Effector memory CD8-positive, alpha-beta T cell (primary cell): ENCODE results near the gene CDC42BPB.
"Not testable (repeated sequence)": the region's sequence is repeated elsewhere in the genome, so short reads cannot be mapped to it uniquely, and the experiment has no call there.

Source experiments
- ATAC-seq: fragments of 150-1000 bp; cut with Tn5 transposase; replicated peaks from 2 replicates; pipeline ENCODE4 v1.10.0; 2021; ENCODE audit warnings: mild to moderate bottlenecking, moderate library complexity
- DNase-seq, 3 experiments: peaks; one replicate each; pipeline ENCODE4 v3.0.0; 2021
- H3K27ac Mint-ChIP-seq, 2 donors: one replicate each; pipeline ENCODE4 v1.8.0; 2022; ENCODE audit warnings: mild to moderate bottlenecking in 2 of 2, mixed read lengths in 2 of 2, moderate library complexity in 2 of 2
- H3K27me3 Mint-ChIP-seq, 2 donors: one replicate each; pipeline ENCODE4 v1.8.0; 2022; ENCODE audit warnings: mixed read lengths in 2 of 2
- H3K36me3 Mint-ChIP-seq: one replicate; pipeline ENCODE4 v1.8.0; 2022; ENCODE audit warnings: mild to moderate bottlenecking, moderate library complexity, mixed read lengths; ENCODE audit not compliant: insufficient read depth
- H3K4me1 Mint-ChIP-seq, 2 donors: one replicate each; pipeline ENCODE4 v1.8.0; 2022; ENCODE audit warnings: low read depth in 2 of 2, mixed read lengths in 2 of 2
- H3K4me3 Mint-ChIP-seq, 2 donors: one replicate each; pipeline ENCODE4 v1.8.0; 2022; ENCODE audit warnings: mild to moderate bottlenecking in 2 of 2, mixed read lengths in 2 of 2, moderate library complexity in 2 of 2
- H3K9me3 Mint-ChIP-seq, 2 donors: one replicate each; pipeline ENCODE4 v1.8.0; 2022; ENCODE audit warnings: mixed read lengths in 2 of 2

The CDC42BPB gene

DNA sequence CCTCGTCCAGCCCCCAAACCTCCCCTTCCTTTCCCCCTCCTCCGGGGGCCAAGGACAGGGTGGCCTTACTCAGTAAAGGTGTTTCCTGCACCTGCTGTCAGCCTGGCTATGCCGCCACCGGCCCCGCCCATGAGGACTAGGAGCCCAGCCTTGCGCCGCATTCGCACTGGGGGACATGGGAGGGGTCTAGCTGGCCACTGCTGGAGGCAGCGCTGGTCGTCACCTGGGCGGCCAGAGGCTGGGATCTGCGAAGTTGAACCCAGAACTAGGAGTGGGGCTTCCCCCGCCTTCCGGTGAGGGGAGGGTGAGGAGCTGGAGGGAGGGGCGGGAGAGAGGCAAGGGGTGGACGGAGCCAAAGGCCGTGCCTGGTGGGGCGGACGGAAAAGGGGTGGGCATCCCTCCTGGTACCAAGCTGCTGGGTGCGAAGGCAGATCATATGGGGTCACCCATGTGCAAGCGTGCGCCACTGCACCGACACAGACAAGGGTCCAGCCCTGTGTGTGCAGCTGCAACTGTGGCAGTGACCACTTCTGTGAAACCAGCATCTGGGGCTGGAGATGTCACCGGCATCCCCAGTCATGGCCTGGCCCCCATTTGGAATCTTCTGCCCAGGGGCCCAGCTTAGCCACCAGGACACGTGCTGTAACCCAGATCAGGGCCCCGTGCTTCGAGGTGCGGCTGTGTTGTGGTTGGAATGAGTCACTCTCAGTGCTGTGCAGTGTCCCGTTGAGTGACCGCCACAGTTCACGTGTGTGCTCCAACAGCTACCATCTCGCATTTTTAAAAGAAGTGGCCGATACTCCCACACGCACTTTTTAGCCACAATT lies 126.4 kb downstream of the CDC42BPB start:
- Mint-ChIP-seq H3K27ac (no peak overlapping the region), H3K4me3 (no peak overlapping the region), H3K9me3 (no peaks in the 10 kb centered on the region), H3K4me1 (peaks cover 0 to under 1% of the 10 kb centered on the region in 2 donors), H3K27me3 (peaks cover 9 to 34% of the 10 kb centered on the region in 2 donors), H3K36me3 (peaks cover 3% of the 10 kb centered on the region)
- ATAC-seq (no peak), DNase-seq (no peak)

DNA sequence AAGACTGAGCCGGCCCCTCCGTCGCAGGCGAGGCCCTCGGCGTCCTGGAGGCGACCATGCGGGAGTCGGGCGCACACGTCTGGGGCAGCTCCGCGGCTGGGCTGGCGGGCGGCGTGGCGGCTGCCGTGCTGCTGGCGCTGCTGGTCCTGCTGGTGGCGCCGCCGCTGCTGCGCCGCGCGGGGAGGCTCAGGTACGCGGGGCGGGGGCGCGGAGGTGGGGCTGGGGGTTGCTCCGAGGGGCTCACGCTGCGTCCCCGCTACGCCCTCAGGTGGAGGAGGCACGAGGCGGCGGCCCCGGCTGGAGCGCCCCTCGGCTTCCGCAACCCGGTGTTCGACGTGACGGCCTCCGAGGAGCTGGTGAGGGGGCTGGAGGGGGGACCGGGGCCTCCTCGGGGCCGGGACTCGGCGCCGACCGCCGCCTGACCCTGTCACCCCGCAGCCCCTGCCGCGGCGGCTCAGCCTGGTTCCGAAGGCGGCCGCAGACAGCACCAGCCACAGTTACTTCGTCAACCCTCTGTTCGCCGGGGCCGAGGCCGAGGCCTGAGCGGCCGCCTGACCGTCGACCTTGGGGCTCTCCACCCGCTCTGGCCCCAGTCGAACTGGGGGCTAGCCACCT lies 127.1 kb downstream of the CDC42BPB start:
- DNase-seq = no peak
- Mint-ChIP-seq H3K4me3 (no peak overlapping the region), H3K9me3 (no peaks in the 10 kb centered on the region), H3K36me3 (peaks cover 3% of the 10 kb centered on the region), H3K27ac (no peak overlapping the region), H3K27me3 (peaks cover 14 to 39% of the 10 kb centered on the region in 2 donors), H3K4me1 (peaks cover 0 to 3% of the 10 kb centered on the region in 2 donors)
- ATAC-seq = no peak

DNA sequence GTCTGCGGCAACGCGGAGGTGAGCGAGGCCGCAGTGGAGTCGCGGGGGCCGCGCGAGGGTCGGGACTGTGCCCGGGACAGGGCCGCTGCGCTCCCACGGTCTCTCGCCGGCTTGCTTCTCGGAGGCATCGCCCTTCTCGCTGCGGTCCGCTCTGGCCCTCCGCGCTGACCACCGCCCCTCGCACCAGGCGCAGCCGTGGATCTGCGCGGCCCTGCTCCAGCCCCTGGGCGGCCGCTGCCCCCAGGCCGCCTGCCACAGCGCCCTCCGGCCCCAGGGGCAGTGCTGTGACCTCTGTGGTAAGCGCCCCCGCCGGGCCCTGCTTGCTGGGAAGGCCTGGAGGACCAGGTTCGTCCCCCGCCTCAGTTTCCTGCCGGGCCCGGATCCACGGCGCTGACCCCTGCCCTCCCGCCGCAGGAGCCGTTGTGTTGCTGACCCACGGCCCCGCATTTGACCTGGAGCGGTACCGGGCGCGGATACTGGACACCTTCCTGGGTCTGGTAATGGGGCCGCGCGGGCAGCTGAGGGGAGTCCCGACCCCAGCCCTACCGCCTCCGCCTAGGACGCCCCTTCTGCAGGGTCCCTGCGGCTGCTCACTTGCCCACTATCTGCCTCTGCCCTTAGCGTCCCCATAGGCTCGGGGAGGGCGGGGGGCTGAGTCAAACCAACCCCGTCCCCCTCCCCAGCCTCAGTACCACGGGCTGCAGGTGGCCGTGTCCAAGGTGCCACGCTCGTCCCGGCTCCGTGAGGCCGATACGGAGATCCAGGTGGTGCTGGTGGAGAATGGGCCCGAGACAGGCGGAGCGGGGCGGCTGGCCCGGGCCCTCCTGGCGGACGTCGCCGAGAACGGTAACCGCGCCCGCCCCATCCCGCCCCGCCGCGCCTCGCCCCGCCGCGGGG lies 127.9 kb downstream of the CDC42BPB start:
- no peak overlapping the region for H3K27ac Mint-ChIP-seq
- H3K27me3 Mint-ChIP-seq = peaks cover 15 to 39% of the 10 kb centered on the region in 2 donors
- H3K4me3 Mint-ChIP-seq = peak overlapping the region; percentile 70
- no peak for DNase-seq
- H3K4me1 Mint-ChIP-seq = peaks cover 0 to 3% of the 10 kb centered on the region in 2 donors
- peaks cover 3% of the 10 kb centered on the region for H3K36me3 Mint-ChIP-seq
- ATAC-seq = no peak
- H3K9me3 Mint-ChIP-seq = no peaks in the 10 kb centered on the region

DNA sequence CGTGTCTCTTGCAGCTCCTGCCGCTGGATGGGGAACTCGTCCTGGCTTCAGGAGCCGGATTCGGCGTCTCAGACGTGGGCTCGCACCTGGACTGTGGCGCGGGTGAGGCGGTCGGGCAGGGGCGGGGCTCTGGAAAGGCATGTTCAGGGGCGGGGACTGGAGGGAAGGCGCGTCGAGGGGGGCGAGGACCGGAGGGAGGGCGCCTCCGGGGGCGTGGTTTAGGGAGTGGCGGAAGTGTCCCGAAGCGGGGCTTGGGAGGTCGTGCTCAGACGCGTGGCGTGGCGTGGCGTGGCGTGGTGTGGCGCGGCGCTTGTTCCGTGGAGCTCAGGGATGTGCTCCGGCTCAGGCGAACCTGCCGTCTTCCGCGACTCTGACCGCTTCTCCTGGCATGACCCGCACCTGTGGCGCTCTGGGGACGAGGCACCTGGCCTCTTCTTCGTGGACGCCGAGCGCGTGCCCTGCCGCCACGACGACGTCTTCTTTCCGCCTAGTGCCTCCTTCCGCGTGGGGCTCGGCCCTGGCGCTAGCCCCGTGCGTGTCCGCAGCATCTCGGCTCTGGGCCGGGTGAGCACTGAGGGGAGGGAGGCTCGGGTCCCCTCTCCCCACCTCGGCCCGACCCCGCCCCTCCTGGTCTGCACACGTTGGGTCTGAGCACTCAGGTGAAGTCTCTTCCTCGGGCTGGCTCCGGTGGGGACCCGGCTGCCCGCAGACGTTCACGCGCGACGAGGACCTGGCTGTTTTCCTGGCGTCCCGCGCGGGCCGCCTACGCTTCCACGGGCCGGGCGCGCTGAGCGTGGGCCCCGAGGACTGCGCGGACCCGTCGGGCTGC lies 128.7 kb downstream of the CDC42BPB start:
- DNase-seq = peak; percentile 65 to 72 (median 69)
- peak overlapping the region; percentile 70 for H3K4me3 Mint-ChIP-seq

DNA sequence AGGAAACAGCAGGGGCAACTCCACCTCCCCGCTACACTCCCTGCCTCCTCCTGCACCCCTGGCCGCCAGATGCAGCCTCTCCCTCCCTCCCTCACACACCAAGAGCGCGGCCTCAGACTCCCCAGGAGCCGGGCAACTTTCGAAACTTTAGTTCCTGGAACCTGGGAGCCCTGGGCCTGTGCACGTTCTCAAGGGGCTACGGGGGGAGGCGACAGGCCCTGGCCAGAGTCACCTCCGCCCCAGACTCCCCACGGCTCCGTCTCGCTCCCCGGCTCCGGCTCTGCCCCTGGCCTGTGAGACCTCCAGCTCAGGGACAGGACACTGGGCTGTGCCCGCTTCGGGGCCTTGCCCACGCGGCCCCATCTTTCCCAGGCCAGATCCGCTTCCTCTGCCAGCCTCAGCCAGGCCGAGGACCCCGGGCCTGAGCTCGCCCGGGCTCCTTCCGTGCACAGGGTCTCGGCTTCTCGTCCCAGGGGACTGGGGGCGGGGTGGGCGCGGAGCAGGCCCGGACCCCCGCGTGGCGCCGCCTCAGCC lies 129.4 kb downstream of the CDC42BPB start:
- Mint-ChIP-seq H3K4me3 (peak overlapping the region; percentile 70), H3K27ac (no peak overlapping the region), H3K4me1 (peaks cover 0 to 9% of the 10 kb centered on the region in 2 donors), H3K9me3 (no peaks in the 10 kb centered on the region), H3K27me3 (peaks cover 18 to 39% of the 10 kb centered on the region in 2 donors), H3K36me3 (peaks cover 3% of the 10 kb centered on the region)
- DNase-seq (peak in 1 of 3 experiments; percentile 13), ATAC-seq (peak; percentile 20)

More for the DNA sequence above, 128.7 kb downstream of the CDC42BPB start:
- Mint-ChIP-seq H3K9me3 (no peaks in the 10 kb centered on the region), H3K27me3 (peaks cover 18 to 39% of the 10 kb centered on the region in 2 donors), H3K36me3 (peaks cover 3% of the 10 kb centered on the region), H3K27ac (no peak overlapping the region), H3K4me1 (peaks cover 0 to 7% of the 10 kb centered on the region in 2 donors)
- peak; percentile 81 for ATAC-seq

DNA sequence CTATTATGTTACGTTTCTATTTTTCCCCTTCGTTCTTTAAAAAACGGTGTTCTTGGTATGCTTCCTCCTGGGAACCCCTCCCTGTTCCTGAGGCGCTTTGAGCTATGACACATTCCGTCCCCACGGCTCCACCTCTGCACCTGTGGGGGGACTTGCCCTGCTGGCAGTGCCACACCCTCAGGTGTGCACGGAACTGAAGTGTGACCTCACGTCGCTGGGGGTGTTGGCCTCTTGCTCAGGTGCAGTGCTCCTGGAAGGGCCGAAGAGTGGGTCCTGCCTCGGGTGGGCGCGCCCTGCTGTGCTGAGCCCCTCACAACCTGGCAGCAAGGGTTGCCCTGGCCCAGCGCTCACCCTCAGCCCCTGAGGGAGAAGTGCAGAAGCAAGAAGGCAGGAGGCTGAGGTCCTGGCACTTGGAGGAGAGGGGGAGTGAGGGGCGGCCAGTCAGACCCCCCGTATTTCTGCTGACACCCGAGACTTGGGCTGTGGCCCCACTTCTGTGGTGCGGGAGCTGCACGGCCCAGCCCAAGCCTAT lies 129.9 kb downstream of the CDC42BPB start:
- no peak for DNase-seq
- H3K27me3 Mint-ChIP-seq = peaks cover 18 to 39% of the 10 kb centered on the region in 2 donors
- H3K4me1 Mint-ChIP-seq = peaks cover 0 to 9% of the 10 kb centered on the region in 2 donors
- peaks cover 3% of the 10 kb centered on the region for H3K36me3 Mint-ChIP-seq
- no peaks in the 10 kb centered on the region for H3K9me3 Mint-ChIP-seq
- H3K27ac Mint-ChIP-seq = no peak overlapping the region
- H3K4me3 Mint-ChIP-seq = peak overlapping the region; percentile 70
- no peak for ATAC-seq

DNA sequence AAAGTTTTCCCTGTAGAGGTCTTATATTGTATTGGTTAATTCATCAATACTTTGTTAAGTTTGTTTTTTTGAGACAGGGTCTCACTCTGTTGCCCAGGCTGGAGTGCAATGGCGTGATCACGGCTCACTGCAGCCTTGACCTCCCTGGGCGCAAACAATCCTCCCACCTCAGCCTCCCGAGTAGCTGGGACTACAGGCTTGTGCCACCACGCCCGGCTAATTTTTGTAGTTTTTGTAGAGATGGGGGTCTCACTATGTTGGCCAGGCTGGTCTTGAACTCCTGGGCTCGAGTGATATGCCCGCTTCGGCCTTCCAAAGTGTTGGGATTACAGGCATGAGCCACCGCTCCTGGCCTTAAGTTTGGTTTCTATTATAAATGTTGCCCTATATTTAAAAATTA lies 130.5 kb downstream of the CDC42BPB start:
- H3K27me3 Mint-ChIP-seq = peaks cover 18 to 34% of the 10 kb centered on the region in 2 donors
- not testable (repeated sequence) for ATAC-seq, H3K36me3 Mint-ChIP-seq, DNase-seq, H3K4me3 Mint-ChIP-seq, H3K9me3 Mint-ChIP-seq, H3K4me1 Mint-ChIP-seq, H3K27ac Mint-ChIP-seq

DNA sequence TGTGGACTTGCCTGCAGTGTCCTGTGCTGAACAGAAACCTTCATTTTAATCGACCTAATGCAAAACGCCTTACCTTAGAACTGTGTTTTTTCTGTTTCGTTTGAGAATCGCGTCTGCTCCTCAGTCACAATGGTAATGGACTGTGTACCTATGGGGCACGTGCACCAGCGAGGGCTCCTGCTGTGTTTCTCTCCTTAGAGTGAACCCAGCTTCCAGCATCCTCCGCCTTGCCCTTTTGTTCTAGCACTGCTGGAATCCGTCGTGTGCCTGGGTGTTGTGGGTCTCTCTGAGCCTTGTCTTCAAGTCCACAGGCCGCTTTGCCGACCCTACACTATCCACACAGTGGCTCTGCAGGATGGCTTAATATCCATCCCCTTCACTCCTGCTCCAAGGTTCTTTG lies 131.2 kb downstream of the CDC42BPB start:
- no peak for ATAC-seq
- no peaks in the 10 kb centered on the region for H3K9me3 Mint-ChIP-seq
- H3K36me3 Mint-ChIP-seq = peaks cover 3% of the 10 kb centered on the region
- H3K4me1 Mint-ChIP-seq = peaks cover 0 to 9% of the 10 kb centered on the region in 2 donors
- peaks cover 18 to 28% of the 10 kb centered on the region in 2 donors for H3K27me3 Mint-ChIP-seq
- no peak overlapping the region for H3K27ac Mint-ChIP-seq
- no peak overlapping the region for H3K4me3 Mint-ChIP-seq
- no peak for DNase-seq

DNA sequence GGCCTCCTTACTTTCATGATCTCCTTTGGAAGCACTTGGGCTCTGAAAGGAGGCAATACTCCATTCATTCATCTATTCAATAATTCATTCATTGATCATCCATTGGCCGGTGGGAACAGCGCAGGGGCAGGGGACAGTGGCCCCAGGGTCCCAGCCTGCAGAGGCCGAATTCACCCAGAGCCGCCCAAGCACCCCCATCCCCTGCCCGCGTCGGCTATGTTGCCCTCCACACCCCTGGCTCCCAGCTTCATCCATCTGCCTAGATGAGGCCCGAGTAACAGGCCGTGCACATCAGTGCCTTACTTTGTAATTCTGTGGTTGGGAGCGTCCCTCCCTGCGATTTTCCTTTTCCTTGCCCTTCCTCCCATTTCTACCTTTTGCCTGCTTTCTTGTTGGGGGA lies 131.7 kb downstream of the CDC42BPB start:
- Mint-ChIP-seq H3K4me1 (peaks cover 0 to 9% of the 10 kb centered on the region in 2 donors), H3K9me3 (no peaks in the 10 kb centered on the region), H3K27me3 (peaks cover 18 to 24% of the 10 kb centered on the region in 2 donors), H3K27ac (no peak overlapping the region), H3K4me3 (no peak overlapping the region), H3K36me3 (peaks cover 3% of the 10 kb centered on the region)
- no peak for DNase-seq
- no peak for ATAC-seq

DNA sequence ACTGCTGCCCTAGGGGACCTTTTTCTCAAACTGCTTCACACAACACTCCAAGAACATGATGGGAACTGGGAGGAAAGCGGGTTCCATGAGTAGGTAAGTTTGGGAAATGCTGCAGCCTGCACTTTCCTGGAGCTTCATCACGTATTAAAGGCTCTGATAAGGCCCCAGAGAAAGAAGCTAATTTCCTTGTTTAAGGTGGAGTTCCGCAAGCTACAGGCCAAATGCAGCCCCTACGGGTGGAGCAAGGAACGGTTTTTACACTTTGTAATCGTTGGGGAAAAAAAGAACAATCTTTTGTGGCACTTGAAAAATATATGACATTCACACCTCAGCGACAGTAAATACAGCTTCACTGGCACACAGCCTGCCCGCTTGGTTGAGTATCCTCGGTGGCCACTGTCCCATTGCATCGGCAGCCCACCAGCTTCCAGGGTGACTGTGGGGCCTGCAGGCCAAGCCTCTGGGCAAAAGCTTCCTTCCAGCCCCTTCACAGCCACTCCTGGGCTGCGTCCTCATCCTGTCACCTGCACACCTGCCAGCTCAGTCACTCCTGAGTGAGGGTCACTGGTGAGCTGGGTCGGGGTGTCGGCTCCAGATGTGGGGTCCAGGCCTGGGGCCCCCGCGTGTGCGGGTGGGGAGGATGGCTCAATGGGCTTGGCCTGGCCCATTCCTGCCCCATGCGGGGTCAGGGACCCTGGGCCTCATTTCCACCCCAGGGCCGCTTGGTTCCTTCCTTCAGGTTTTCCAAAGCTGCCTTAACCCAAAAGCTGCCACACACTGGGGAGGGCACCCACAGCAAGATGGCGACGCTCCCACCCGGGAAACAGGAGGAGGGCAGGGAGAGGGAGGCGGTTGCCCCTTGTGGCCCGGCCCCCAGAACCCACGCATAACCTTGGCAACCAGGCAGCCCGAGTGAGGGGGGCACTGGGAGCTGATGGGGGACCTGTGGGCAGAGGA lies 132.4 kb downstream of the CDC42BPB start:
- ATAC-seq (no peak), DNase-seq (no peak)
- peak overlapping the region in 1 of 2 donors; percentile 46 for H3K4me3 Mint-ChIP-seq

DNA sequence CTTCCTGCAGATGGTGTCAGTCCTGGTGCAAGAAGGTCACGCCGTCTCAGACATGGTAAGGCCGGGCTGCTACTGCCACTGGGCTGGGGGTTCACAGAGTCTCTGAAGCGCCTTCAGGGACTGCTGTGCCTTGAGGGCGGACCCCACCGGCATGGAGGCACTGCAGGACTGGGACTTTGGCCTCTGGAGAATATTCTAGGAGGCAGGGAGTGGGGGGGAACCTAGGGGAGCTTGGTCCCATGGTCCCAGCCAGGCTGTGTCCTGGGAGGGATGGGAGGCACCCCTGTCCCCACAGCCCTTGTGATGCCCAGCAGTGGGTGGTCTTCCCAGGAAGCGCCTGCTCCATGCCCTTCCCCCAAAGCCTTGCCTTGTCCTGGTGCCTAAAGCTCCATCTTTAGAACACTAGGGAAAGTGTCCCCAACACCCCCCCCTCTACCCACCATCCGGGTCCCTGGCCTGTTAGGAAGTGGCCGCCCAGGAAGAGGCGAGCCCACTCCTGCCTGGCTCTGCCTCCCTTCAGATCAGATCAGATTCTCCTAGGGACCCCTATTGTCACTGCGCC lies 133.3 kb downstream of the CDC42BPB start:
- no peaks in the 10 kb centered on the region for H3K9me3 Mint-ChIP-seq
- H3K27me3 Mint-ChIP-seq = peaks cover 18 to 22% of the 10 kb centered on the region in 2 donors
- no peak overlapping the region for H3K27ac Mint-ChIP-seq
- ATAC-seq (no peak), DNase-seq (no peak)
- peaks cover 0 to 9% of the 10 kb centered on the region in 2 donors for H3K4me1 Mint-ChIP-seq
- H3K4me3 Mint-ChIP-seq = peak overlapping the region in 1 of 2 donors; percentile 46
- H3K36me3 Mint-ChIP-seq = peaks cover 3% of the 10 kb centered on the region

More for the DNA sequence above, 132.4 kb downstream of the CDC42BPB start:
- Mint-ChIP-seq H3K27ac (no peak overlapping the region), H3K4me1 (peaks cover 0 to 9% of the 10 kb centered on the region in 2 donors), H3K9me3 (no peaks in the 10 kb centered on the region), H3K27me3 (peaks cover 18 to 22% of the 10 kb centered on the region in 2 donors), H3K36me3 (peaks cover 3% of the 10 kb centered on the region)
